Astrocyte of the cerebellum (primary cell): ENCODE measurements around the gene CACNA1B.

Source experiments
- DNase-seq: peaks from one replicate; pipeline ENCODE4 v3.0.0-alpha.2; 2011; ENCODE audit warnings: low read depth
- H3K4me3 ChIP-seq: 2 replicates; pipeline ENCODE4 v1.5.1; 2011; ENCODE audit warnings: mild to moderate bottlenecking, low read depth, low read length, moderate library complexity
- in situ Hi-C: cut with HindIII; loops from 2 replicates; pipeline ENCODE4 v1.10.0; 2017; ENCODE audit warnings: low sequenced_read_pairs
- TF ChIP-seq, protein P1 (sequence below): IDR thresholded peaks from 2 replicates; pipeline ENCODE4 v1.5.1; 2012; ENCODE audit warnings: low read length, low read depth, moderate library complexity, mild to moderate bottlenecking; ENCODE audit errors: missing control alignments

CACNA1B gene

DNA sequence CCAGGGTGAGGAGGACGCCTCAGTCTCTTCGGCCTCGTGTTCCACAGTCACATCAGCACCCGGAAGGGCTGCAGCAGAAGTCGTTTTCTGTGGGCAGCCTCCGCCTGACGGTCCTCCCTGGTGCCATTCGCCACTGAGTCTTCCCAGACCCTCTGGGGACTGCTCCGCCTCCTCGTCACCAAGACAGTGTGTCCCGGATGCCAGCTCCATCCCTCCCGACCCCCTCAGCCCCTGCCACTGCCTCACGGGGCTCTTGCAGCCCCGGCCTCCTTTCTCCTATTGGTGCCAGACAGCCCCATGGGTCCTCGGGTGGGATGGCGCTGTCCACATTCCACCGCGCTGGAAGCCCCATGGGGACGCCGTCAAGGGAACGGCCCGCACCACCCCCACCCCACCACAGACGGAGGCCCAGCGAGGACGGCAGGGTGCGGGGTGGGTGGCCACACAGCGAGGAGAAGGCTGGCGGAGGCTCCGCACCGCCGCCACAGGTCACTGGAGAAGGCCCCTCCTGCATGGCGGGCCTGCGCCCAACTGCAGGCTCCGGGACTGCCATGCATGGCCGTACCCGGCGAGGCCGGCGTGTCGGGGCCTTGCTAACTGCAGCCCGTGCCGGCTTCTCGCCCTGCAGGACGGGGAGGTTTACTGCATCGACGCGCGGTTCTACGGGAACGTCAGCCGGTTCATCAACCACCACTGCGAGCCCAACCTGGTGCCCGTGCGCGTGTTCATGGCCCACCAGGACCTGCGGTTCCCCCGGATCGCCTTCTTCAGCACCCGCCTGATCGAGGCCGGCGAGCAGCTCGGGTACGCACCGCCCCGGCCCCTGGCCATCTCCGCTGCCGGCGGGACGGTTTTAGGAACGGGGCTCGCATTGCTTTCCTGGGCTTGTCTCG is 43.6 kb upstream of the CACNA1B start:
- in situ Hi-C loops = no loop called here
- H3K4me3 ChIP-seq = no peak overlapping the region
- no peak for DNase-seq
- TF ChIP-seq, protein P1, sequence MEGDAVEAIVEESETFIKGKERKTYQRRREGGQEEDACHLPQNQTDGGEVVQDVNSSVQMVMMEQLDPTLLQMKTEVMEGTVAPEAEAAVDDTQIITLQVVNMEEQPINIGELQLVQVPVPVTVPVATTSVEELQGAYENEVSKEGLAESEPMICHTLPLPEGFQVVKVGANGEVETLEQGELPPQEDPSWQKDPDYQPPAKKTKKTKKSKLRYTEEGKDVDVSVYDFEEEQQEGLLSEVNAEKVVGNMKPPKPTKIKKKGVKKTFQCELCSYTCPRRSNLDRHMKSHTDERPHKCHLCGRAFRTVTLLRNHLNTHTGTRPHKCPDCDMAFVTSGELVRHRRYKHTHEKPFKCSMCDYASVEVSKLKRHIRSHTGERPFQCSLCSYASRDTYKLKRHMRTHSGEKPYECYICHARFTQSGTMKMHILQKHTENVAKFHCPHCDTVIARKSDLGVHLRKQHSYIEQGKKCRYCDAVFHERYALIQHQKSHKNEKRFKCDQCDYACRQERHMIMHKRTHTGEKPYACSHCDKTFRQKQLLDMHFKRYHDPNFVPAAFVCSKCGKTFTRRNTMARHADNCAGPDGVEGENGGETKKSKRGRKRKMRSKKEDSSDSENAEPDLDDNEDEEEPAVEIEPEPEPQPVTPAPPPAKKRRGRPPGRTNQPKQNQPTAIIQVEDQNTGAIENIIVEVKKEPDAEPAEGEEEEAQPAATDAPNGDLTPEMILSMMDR = no peak

DNA sequence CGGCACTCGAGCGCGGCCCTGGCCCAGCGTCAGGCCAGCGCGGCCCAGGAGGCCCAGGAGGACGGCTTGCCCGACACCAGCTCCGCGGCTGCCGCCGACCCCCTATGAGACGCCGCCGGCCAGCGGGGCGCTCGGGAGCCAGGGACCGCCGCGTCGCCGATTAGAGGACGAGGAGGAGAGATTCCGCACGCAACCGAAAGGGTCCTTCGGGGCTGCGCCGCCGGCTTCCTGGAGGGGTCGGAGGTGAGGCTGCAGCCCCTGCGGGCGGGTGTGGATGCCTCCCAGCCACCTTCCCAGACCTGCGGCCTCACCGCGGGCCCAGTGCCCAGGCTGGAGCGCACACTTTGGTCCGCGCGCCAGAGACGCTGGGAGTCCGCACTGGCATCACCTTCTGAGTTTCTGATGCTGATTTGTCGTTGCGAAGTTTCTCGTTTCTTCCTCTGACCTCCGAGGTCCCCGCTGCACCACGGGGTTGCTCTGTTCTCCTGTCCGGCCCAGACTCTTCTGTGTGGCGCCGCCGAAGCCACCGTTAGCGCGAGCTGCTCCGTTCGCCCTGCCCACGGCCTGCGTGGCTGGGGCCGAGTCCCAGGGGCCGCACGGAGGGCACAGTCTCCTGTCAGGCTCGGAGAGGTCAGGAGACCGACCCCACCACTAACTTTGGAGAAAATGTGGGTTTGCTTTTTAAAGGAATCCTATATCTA is 42.6 kb upstream of the CACNA1B start:
- in situ Hi-C loops = no loop called here
- TF ChIP-seq, protein P1 = no peak
- no peak for DNase-seq
- H3K4me3 ChIP-seq = no peak overlapping the region

DNA sequence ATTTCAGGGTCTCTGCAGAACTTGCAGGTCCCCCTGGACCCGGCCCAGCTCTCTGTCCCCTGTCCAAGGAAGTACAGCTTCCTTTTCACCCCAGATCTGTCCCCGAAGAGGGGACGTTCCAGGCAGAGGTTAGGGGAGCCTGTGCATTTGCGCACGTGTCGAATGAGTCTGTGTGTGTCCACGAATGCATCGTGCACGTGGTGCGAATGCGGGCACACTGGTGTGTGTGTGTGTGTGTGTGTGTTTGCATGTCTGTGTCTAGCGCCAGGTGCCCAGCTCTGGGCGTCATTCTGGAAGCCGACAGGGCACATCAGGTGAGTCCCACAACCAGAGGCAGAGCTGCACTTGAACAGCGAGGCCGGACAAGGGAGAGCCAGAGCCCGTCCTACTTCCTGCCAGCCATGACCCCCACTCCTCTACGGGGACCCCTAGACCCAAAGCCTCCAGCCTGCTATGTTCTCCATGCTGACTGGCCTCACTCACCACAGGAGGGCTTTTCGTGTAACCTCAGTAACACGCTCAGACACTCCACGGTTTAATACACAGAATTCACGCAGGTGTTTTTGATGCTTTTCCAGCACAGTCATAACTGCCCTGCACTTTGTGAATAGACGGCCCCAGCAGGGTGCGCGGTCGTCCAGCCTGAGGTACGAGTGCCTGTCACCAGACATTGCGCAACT is 41.3 kb upstream of the CACNA1B start:
- H3K4me3 ChIP-seq = no peak overlapping the region
- in situ Hi-C loops = no loop called here
- DNase-seq = no peak
- TF ChIP-seq, protein P1 = no peak

DNA sequence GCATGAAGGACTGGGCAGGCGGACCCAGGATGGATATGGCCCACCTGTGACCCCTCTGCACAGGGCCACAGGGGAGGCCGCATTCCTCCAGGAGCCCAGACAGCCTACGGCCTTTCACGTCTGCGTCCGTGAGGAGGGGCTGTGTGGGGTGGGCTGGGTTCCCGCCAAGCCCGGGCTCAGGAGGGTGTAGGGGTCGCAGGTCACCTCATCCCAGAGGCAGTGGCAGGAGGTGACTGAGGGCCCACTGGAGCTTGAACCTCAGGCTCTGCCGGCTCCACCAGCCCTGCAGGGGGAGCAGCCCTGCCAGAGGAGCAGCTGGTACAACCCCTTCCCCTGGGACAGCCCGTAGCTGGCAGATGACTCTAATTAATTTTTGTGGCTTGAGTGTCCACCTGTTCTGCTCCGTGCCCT is 40.7 kb upstream of the CACNA1B start:
- DNase-seq = no peak
- no peak overlapping the region for H3K4me3 ChIP-seq
- in situ Hi-C loops = no loop called here
- TF ChIP-seq, protein P1 = no peak

DNA sequence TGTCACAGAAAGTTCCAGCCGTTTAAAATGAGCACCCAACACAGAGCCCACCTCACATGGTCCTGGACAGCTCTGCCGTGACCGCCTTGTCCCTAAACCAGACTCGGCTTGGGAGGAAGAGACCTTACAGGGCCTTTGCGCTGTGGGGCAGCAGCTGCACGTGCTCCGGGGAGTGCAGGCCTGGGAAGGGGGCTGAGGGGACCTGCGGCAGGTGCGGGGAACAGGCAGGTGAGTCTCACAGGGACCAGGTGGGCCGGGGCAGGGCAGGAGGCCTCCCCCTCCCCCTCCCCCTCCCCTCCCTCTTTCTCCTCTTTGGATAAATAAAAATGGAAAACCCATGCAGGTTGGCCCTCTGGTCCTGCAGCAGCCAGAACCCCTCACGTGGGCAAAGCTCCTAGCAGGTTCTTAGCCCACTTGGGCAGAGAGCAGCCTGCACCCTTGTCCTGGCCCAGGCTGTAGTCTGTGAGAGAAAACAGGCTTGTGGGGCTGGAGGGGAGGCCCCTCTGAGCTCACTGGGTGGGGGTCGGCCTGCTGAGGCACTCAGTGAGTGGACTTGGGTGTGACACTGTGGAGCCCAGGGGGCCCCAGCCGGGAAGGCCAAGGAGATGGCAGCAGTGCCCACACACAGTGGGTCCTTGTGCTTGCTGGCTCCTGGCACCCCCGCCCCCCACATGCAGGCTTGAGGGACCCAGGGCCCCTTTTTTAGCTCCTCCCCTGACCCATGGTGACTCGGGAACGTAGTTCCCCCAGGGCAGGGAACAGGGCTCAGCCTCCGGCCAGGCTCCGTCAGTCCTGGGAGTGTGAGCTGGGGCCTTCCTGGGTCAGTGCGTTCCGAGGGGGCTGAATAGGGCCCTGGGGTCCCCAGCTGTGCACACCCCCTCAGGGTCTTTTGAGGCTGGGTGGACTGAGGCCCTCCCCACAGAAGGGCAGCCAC is 40.0 kb upstream of the CACNA1B start:
- in situ Hi-C loops = no loop called here
- no peak for DNase-seq
- no peak overlapping the region for H3K4me3 ChIP-seq
- TF ChIP-seq, protein P1 = no peak

DNA sequence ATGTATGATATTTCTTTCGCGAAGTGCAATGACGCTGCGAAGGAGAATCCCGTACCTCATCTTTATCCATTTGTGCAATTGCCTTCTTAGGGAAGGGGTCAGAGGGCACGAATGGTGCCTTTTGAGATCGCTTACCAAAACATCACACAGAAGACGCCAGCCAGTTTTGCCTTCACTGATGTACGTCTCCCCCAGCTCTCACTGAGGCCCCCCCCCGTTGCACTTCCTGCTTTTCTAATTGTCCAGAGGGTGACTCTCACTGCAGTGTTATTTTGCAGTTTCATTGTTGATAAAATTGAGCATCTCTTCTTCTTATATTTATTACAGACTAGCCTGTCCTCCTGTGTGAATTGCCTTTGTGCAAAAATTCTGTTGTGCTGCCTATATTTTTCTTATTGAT is 39.0 kb upstream of the CACNA1B start:
- no peak for DNase-seq
- H3K4me3 ChIP-seq = no peak overlapping the region
- in situ Hi-C loops = no loop called here
- TF ChIP-seq, protein P1 = no peak
